Activated effector memory CD4-positive, alpha-beta T cell treated with Interleukin-2 at 50 U/mL for 16 hours (primary cell): ENCODE data around the gene LRRIQ4.

Experiments
- DNase-seq: peaks from one replicate; pipeline ENCODE4 v3.0.0-alpha.2; 2020

Gene LRRIQ4

DNA sequence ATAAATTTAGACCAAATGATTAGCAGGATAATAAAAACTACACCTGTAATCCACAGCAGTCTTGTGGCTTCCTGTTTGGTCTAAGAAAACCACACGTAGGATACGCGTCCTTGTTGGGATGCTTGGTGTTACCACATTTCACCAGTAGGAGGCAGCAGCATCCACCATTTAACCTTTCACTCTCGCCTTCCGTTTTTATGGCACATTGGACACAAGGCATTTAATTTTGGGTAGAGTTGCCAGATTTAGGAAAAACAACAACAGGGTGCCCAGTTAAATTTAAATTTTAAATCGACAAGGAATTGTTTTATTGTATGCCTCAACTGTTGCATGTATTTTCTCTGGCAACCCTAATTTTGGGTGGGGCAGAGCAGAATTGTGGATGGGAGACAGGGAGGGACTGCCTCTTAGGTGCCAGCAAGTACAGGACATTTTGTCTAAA is 50.8 kb downstream of the LRRIQ4 start:
- DNase-seq, result peak; percentile 29

DNA sequence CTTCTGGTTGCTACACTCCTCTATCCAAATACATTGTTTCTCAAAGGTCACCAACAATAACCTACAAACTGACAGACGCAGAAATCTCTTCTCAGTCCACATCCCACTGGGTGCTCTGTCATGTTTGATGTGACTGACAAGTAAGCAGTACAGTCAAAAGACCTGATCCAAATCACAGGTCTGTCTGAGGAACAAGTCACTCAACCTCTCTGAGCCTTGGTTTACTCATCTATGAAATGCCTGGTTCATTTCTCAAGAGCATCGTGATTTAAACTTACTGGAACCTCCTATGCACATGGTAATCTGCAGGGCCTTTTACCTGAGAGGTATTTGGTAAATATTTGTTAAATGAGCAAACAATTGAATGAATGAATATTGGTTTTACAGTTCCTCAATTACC is 51.6 kb downstream of the LRRIQ4 start:
- DNase-seq, result no peak

DNA sequence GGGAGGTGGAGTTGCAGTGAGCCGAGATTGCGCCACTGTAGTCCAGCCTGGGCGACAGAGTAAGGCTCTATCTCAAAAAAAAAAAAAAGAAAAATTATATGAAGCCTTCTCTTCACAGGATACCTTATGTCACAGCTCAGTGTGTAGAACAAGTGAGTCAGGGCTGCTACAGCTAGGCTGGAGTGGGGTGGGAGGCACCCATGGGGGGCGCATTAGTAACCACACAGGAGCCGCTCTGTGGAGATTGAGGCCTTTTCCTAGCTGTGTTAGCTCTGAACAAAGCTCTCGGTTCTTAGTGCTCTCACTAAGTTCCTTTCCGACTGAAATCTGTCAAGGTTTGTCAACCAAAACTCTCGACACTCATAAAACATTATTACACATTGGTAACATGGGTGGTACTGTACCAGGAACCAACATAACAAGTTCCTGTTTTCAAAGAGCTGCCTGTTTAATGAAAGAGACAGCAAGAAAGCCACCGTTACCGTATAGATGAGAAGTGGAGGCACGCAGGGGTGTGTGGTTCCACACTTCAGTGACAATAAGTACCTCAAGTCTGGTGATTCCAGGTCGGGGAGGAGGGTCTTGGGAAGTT is 52.6 kb downstream of the LRRIQ4 start:
- no peak for DNase-seq

DNA sequence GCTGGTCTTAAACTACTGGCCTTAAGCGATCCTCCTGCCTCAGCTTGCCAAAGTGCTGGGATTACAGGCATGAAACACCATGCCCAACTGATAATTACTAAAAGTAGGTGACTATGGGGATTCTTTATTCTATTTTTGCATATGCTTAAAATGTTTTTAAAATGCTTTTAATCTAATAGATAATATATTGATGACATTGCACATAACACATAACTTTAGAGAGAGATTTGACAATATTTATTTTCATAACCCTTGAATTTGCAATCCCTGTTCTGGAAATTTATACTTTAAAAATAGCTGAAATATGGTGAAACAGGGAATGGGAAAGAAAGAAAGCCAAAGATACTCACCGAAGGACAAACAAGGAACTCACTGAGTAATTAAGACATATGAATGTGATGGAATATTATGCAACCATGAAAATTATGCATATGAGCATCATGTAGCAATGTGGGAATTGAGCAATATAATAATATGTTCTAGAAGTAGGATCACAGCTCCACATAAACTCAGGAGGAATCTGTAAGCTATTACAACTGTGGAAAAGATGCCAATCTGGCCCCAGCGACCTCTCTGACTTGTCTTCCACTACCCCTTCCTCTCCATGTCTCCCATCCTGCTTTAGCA is 55.0 kb downstream of the LRRIQ4 start:
- no peak for DNase-seq

DNA sequence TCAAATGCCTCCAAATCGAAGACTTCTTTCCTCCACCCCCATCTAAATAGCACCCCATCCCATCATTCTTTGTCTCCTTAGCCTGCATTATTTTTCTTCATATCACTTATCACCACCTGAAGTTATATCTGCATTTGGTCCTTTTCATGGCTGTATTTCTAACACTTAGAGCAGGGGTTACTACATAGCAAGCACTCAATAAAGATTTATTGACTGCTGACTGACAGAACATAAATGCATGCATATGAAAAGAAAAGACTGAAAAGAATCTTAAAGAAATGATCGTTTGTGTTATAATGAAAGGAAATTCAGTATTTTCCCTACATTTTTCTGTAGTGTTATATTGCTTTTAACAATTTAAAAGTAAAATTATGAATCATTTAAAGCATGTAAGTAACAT is 55.7 kb downstream of the LRRIQ4 start:
- no peak for DNase-seq

DNA sequence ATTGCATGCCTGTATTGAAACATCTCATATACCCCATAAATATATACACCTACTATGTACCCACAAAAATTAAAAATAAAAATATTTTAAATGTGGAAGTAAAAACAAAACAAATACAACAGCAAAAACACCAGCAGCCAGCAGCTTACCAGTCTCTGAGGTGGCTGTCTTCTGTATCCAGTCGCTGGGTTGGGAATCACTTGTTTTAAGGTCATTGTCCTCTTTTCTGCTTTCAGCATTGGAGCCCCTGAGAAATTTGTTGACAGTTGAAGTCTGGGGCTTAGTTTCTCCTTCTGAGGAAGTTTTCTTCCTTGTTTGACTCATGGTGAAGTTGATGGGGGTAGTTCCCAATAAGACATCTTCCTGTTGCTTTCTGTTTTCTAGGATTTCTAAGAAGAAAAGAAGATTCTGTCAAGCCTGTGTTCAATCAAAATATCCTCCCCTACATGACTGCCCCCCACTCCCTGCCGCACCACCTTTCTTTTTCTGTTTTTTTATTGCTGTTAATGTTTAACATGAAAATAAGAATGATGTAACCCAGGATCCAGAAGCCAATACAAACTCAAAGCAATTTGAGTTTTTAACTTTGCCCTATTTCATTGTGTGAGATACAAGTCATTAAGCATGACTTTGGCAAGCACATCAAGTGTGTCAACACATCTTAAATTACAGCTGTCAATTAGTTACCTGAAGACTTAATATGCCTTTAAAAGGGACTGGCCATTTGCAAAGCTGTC is 57.0 kb downstream of the LRRIQ4 start, which contains the start of gene LRRC31:
Gene LRRC31 (minus strand): TSS at position 452 of the 737 bp plus-strand sequence. CDS start 128 bp downstream, at position 324.
- DNase-seq, result no peak

DNA sequence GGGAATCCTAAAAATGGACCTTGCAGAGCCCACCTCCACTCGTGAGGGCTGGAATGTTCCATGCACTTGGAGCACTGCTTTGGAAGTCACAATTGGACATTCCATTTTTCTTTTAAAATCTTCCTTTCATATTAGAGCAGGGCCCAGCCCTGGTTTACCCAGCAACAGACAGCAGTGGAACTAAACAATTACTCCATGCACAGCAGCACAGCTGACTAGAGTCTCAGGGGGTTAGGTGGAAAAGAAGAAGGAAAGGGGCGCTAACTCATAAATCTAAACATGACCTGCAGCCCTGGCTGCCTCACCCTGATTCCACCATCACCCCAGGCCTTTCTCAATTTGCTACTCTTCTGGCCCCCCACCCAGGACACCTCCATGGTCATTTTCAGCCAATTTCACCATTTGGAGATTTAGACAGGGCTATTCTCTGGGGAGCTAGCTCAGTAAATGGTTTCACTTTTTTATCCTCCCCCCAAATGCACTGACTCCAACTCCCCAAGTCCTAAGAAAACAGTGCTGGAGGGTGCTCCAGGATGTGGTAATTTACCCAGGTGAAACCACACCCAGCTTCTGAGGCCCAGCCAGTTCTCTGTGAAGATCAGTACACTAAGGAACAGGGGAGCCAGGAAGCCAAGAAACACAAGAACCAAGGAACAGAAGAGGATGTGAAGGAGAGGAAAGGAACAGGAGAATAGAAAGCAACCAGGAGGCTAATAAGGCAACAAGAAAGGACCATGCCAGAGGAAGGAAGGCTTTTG is 58.6 kb downstream of the LRRIQ4 start:
- no peak for DNase-seq

DNA sequence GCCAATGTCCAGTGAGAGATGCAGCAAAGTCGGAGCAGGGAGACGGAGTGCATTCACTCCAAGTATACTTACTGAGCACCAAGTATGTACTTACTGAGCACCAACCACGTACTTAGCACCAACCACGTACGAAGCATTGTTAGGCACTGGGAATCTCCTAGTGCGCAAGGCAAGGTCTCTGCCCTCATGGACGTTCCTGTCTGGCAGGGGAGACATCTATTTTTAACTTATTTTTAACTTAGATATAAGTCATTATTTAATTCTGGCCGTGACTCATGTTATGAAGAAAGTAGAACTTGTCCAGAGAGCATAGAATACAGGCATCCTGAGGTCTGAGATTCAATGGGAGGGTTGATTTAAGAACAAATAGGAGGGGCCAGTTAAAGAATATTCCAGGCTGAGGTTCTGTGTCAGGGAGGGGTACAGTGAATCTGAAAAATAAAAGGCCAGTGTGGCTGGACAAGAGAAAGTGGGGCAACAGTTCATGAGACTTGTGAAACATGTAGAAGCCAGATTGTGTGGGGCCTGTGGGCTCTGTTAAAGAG is 66.4 kb downstream of the LRRIQ4 start:
- DNase-seq, result no peak

DNA sequence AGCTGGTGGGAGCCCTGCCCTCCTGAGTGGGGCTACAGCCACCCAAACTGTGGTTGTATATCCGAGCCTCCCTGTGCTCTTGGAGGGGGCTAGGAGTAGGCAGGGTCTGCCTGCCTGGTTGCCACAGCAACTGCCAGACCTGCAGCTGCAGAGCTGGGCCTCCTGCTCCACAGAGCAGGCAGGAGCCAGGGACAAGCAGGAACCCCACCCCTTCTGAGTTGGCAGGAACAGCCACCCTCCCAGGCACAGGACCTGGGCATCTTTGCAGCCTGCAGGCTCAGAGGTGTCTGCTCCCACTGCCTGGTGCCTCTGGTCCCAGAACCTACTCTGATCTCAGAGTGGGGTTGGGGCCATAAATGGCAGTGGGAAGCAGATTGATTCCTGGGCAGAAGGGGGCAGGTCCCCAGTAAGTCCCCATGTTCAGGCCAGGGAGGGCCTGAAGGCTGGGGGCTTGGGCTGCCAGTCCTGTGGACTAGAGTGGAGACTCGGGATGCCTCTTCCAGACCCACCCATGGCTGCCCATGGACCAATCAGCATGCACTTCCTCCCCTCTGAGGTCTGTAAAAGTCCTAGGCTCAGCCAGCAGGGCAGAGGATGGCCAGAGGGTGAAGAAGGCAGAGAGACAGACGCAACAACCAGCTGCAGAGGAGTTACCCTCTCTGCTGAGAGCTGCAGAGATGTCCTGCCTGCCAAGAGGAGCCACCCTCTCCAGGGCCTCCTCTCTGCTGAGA is 67.3 kb downstream of the LRRIQ4 start:
- DNase-seq, result no peak

DNA sequence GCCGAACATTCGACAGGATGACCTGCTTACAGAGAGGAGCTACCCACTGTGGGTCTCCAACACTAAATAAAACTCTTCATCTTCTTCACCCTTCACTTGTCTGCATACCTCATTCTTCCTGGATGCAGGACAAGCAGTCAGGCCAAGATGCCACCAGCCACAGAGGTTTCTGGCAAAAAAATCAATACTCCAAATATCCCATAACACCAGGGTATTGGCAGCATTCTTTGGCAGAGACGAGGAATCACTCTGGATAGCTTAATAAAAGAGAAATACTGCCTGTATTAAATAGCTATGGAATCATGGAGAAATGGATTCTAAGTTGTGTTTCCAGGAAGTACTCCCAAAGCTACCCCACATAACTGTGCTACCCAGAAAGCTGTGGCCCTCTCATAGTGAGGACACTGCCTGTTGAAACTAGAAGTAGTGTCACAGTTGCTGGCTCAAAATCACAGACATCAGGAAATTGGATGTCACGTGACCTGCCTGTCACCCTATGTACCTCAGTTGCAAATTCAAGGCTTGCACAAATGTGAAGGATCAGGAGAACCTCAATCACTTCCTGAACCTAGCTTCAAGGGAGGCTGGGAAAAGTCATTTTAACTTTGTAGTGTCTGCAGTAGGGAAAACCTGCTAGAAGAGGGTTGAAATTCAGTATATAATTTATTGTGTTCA is 68.0 kb downstream of the LRRIQ4 start:
- no peak for DNase-seq

DNA sequence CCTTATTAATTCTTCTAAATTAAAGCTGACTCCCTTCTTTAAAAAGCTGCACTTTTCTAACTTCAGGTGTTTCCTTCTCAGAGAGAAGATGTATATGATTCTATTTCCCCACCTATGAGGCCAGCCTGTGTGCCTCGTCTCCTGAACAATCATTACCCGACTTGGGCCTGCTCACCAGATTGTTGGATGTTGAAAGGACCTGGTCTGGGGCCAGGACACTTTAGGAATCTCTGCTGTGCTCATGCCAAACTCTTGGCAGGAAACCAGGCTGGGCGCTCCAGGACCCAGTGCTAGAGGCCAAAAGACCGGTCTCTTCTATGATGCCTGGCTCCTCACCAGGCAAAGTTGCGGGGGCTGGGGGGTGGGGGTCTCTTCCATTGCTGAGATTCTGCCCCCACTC is 74.0 kb downstream of the LRRIQ4 start:
- no peak for DNase-seq
